HG02642 (cell line): ENCODE measurements around the gene RAB29.
A peak's percentile ranks its signal among the peaks of the same experiment; 100 is the strongest.

Experiments used
- ATAC-seq: cut with Tn5 transposase; IDR thresholded peaks from one replicate; pipeline ENCODE4 v1.9.1; 2021; ENCODE audit warnings: mild to moderate bottlenecking; ENCODE audit not compliant: unreplicated experiment, poor library complexity

Gene RAB29

GRCh38 chr1:205767248-205767647 lies 8.0 kb downstream of the RAB29 start:
- ATAC-seq = no peak

DNA sequence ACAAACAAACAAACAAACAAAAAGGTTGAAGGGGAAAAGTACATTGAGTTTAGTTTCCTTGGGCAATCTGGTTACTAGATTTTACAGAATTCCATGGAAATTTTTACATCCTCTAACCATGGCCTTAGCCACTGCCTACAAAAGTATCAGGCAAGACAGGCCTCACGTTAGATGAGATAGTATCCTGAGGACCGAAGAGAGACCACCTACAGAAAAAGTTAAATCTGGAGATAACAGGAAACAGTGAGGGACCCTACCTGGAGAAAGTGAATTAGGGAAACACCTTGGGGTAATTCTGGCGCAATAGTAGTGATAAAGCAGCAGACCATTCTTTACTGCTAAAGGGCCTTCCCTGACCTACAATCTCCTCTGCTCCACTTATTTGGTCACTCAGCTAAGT lies 8.7 kb downstream of the RAB29 start:
- ATAC-seq = no peak

GRCh38 chr1:205766038-205766437 lies 9.2 kb downstream of the RAB29 start:
- ATAC-seq = no peak

- no peak for ATAC-seq
These were observed 10.7 kb downstream of the RAB29 start for GRCh38 chr1:205764578-205764977.

DNA sequence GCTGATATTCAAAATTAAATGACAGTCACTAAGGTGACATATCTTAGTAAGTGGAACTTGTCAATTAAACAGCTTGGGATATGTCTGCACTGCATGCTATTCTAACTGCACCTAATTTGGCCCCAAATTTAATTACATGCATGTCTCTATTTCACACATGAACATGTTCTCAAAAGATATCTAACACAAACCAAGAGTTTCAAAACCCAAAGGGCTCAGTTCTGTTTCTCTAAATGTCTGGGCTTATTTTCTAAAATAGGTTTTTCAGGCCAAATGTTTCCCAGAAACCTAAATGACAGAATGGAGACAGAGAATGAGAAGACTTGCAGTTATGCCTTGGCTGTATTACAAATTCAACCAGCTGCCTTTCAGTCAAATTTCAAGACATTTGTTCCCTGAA lies 11.3 kb downstream of the RAB29 start:
- ATAC-seq = no peak

GRCh38 chr1:205760606-205761005 lies 14.7 kb downstream of the RAB29 start:
- no peak for ATAC-seq

DNA sequence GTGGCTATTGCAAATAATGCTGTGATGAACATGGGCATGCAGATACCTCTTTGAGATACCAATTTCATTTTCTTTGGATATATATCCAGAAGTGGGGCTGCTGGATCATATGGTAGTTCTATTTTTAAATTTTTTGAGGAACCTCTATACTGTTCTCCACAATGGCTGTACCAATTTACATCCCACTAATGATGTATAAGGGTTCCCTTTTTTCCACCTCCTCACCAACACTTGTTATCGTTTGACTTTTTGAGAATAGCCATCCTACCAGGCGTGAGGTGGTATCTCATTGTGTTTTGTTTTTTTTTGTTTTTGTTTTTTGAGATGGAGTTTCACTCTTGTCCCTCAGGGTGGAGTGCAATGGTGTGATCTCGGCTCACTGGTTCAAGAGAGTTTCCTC lies 18.7 kb downstream of the RAB29 start:
- ATAC-seq = no peak

DNA sequence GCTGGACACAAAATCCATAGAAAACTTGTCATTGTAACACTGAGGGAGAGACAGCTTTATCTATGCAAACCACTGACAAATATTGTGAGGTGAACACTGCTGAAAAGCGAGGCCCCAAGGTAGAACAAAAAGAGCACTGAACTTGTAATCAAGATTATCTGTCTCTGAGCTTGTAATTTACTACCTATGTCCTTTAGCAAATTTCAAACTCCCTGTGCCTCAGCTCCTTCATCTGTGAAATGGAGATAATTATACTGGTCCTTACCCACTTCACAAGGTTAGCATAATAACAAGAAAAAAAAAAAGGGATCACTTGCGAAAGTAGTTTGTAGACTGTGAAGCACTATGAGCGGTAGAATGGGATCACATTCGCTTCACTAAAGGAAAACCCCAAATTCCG lies 20.4 kb downstream of the RAB29 start:
- ATAC-seq = no peak

DNA sequence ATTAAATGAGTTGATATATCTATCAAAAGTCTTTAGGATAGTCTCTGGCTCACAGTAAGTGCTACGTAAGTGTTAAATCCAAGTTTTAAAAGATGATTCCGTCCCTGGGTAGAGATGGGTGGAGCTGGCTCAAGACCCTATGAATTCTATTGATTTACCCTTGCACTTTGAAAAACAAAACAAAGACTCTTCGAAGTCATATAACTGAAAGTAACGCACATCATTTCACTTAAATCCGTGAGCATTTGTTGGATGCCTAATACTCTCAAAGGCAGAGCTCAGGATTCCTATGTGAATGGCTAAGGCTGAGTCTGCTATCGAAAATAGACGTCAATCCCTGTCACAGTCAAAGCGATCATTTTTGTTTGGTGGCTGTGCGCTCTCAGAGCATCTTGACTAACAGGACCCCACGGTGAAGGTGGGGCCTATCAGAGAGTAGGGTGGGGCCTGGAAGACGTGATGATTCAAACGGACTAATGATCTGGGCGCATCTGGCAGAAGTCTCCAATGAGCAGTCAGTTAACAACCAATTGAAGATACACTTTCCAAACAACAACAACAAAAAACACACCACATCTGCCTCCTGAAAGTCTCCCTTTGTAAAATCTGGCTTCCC lies 24.1 kb downstream of the RAB29 start:
- ATAC-seq = no peak

DNA sequence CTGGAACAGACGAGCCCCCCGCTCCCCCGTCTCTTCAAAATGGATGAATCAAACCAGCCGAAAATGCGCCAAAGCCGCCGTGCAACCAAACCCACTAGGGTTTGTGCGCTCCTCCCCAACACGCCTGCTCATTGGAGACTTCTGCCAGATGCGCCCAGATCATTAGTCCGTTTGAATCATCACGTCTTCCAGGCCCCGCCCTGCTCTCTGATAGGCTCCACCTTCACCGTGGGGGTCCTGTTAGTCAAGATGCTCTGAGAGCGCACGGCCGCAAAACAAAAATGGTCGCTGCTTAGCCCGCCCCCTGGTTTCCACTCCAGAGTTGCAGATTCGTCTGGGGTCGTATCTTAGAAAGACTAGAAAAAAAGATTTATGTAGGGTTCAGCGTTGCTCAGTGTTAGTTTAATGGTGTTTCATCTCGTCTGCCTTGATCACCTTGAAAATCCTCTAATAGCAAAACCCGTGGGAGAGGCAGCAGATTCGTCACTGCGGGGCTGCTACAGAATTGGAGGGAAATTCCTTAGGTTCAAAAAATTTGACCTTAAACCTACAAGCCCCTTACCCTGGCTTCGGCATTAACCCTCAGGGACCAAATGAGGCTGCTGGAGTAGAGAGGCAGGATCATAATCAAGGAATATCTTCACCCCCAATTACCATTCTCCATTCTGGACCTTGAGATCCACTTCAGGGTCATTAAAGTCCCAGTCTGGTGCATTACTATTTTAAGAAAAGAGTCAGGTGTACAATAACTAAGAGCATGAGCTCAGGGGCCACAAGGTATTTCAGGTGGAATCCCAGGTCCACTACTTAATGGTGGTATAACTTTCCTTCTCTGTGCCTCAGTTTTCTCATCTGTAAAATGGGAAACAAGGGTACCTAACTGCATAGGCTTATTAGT lies 24.9 kb downstream of the RAB29 start, which contains the start of gene NUCKS1:
Gene NUCKS1 (minus strand): TSS at position 45 of the 898 bp plus-strand sequence. CDS start 209 bp downstream, outside the sequence.
- peak; percentile 83 for ATAC-seq

GRCh38 chr1:205749234-205750137 lies 25.8 kb downstream of the RAB29 start:
- ATAC-seq = peak; percentile 83

GRCh38 chr1:205748403-205749233 lies 26.7 kb downstream of the RAB29 start:
- peak; percentile 19 for ATAC-seq

GRCh38 chr1:205746757-205747412 lies 28.4 kb downstream of the RAB29 start:
- ATAC-seq = no peak

GRCh38 chr1:205744403-205744802 lies 30.9 kb downstream of the RAB29 start:
- no peak for ATAC-seq

DNA sequence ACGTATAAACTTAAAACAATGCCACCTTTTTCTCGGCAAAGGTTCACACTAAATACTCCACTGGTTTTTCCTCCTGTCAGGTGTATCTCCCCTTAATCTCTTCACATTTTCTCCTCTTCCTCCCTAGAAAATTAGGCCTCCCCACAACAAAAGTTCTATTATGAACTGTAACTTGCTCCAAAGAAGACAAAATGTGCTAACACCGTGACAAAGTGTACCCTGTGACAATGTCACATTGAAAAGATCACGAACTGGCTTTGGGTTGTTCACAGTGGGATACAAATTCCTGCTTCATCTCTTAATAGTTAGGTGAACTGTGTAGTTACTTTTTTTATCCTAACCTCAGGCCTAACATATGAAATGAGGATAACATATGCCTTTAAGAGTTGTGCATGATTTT lies 31.3 kb downstream of the RAB29 start:
- no peak for ATAC-seq

DNA sequence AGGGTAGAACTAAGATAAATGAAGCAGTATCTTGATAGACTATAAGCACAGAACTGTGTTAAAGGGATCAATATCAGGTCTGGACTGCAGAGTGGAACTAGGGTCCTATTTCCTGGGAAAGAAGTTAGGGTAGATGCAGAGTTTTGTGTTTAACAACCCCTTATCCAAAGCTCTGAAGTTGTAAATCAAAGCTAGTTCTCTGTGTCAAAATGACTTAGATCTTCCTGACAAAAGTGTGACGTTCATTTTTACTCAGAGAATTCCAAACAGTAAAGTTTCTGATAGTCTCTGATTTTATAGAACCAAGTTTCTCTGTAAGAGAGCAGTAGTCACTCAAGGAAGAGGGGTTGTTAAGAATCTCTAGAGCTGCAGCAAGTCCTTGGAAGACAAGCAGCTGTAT lies 33.6 kb downstream of the RAB29 start:
- ATAC-seq = no peak

- ATAC-seq = no peak
These were observed 35.7 kb downstream of the RAB29 start for GRCh38 chr1:205739348-205740160.

DNA sequence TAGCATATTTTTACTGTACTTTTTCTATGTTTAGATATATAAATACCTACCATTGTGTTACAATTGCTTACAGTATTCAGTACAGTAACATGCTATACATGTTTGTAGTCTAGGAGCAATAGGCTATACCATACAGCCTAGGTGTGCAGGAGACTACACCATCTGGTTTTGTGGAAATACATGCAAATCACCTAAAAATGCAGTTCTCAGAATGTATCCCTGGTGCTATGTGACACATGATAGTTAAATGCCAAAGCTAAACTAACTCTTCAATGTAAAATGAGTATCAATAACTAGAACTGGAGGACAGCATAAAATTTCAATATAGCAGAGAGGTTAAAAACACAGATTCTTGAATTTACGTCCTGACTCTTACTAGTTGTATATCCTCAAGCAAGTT lies 40.1 kb downstream of the RAB29 start:
- no peak for ATAC-seq
